ENCODE results near the gene HSPG2.

HSPG2 gene

GRCh38 chr1:21955501-21956281 is 18.6 kb upstream of the HSPG2 start:
- no peak for DNase-seq (ENCODE audit: low read depth)

- no peak for DNase-seq (ENCODE audit: low read depth)
These were observed 17.9 kb upstream of the HSPG2 start for GRCh38 chr1:21955058-21955457.

GRCh38 chr1:21952786-21953520 is 15.8 kb upstream of the HSPG2 start:
- DNase-seq (ENCODE audit: low read depth), result no peak

- no peak for DNase-seq (ENCODE audit: low read depth)
These were observed 14.2 kb upstream of the HSPG2 start for GRCh38 chr1:21951226-21951870.

- DNase-seq (ENCODE audit: low read depth), result no peak
These were observed 13.6 kb upstream of the HSPG2 start for GRCh38 chr1:21950734-21951133.

GRCh38 chr1:21946836-21947587 is 9.9 kb upstream of the HSPG2 start:
- no peak for DNase-seq (ENCODE audit: low read depth)

GRCh38 chr1:21944733-21945073 is 7.6 kb upstream of the HSPG2 start:
- no peak for DNase-seq (ENCODE audit: low read depth)

GRCh38 chr1:21942959-21943640 is 6.0 kb upstream of the HSPG2 start:
- peak; percentile 80 for DNase-seq (ENCODE audit: low read depth)

GRCh38 chr1:21942464-21942863 is 5.4 kb upstream of the HSPG2 start:
- DNase-seq (ENCODE audit: low read depth), result no peak

GRCh38 chr1:21941370-21941769 is 4.3 kb upstream of the HSPG2 start:
- no peak for DNase-seq (ENCODE audit: low read depth)

- DNase-seq (ENCODE audit: low read depth), result no peak
These were observed 3.4 kb upstream of the HSPG2 start for GRCh38 chr1:21940492-21940891.

GRCh38 chr1:21939650-21940374 is 2.7 kb upstream of the HSPG2 start:
- DNase-seq (ENCODE audit: low read depth), result peak; percentile 98

- no peak for DNase-seq (ENCODE audit: low read depth)
These were observed 1.8 kb upstream of the HSPG2 start for GRCh38 chr1:21938732-21939538.

GRCh38 chr1:21937372-21938121 is 437 bp upstream of the HSPG2 start:
- peak; percentile 85 for DNase-seq (ENCODE audit: low read depth)

GRCh38 chr1:21936366-21937031 is 611 bp downstream of the HSPG2 start:
- no peak for DNase-seq (ENCODE audit: low read depth)

GRCh38 chr1:21935891-21936365 is 1.2 kb downstream of the HSPG2 start:
- peak; percentile 43 for DNase-seq (ENCODE audit: low read depth)

GRCh38 chr1:21935393-21935804 is 1.7 kb downstream of the HSPG2 start:
- peak; percentile 78 for DNase-seq (ENCODE audit: low read depth)

- peak; percentile 45 for DNase-seq (ENCODE audit: low read depth)
These were observed 3.5 kb downstream of the HSPG2 start for GRCh38 chr1:21933397-21934248.
